A549 (cell line): Measurements from ENCODE around the gene LRSAM1.
A peak's percentile ranks its signal among the peaks of the same experiment; 100 is the strongest.

Source experiments
- EP300 ChIP-seq, 2 experiments: fragments of >200 bp; sonication (Bioruptor Twin); formaldehyde crosslinking; IDR thresholded peaks; 2 replicates in 1 of 2; 3 replicates in 1 of 2; pipeline ENCODE4 v1.6.1; 2016 to 2017
- GATA3 ChIP-seq: IDR thresholded peaks from 2 replicates; pipeline ENCODE4 v1.6.1; 2012; ENCODE audit warnings: borderline replicate concordance
- HOXB5 ChIP-seq: fragments of 250-450 bp; sonication (Bioruptor Pico); IDR thresholded peaks from 2 replicates; pipeline ENCODE4 v1.5.0; 2020; ENCODE audit warnings: mild to moderate bottlenecking, moderate library complexity
- MAX ChIP-seq: IDR thresholded peaks from 2 replicates; pipeline ENCODE4 v1.6.1; 2012
- POLR2A ChIP-seq: IDR thresholded peaks from 2 replicates; pipeline ENCODE4 v1.6.1; 2012; ENCODE audit warnings: mild to moderate bottlenecking, low read length
- RAD21 ChIP-seq, 2 experiments: fragments of >200 bp in 1 of 2; sonication (Bioruptor Twin) in 1 of 2; formaldehyde crosslinking in 1 of 2; IDR thresholded peaks in 1 of 2; conservative IDR thresholded peaks in 1 of 2; 2 replicates in 1 of 2; 3 replicates in 1 of 2; pipeline ENCODE4 v1.6.1; 2012 to 2018; ENCODE audit warnings: inconsistent platforms in 1 of 2
- REST ChIP-seq: fragments of 200-600 bp; sonication (generic); IDR thresholded peaks from 2 replicates; pipeline ENCODE4 v1.6.1; 2016; ENCODE audit warnings: antibody characterized with exemption, mild to moderate bottlenecking, moderate library complexity
- RNF2 ChIP-seq: fragments of 200-600 bp; sonication (generic); IDR thresholded peaks from 2 replicates; pipeline ENCODE4 v1.6.1; 2016; ENCODE audit warnings: low read depth, mild to moderate bottlenecking, antibody characterized with exemption, moderate library complexity, borderline replicate concordance
- TFCP2L1 ChIP-seq: fragments of 250-450 bp; sonication (Bioruptor Pico); IDR thresholded peaks from 2 replicates; pipeline ENCODE4 v1.5.0; 2021; ENCODE audit warnings: mild to moderate bottlenecking
- USF2 ChIP-seq: fragments of 450-650 bp; IDR thresholded peaks from 2 replicates; pipeline ENCODE4 v1.6.1; 2014; ENCODE audit warnings: antibody characterized with exemption
- ZSCAN20 ChIP-seq: fragments of 250-450 bp; sonication (Bioruptor Pico); IDR thresholded peaks from 2 replicates; pipeline ENCODE4 v1.8.0; 2022; ENCODE audit warnings: mild to moderate bottlenecking, moderate library complexity
- TF ChIP-seq, protein P1 (sequence below): fragments of >200 bp; sonication (Bioruptor Twin); formaldehyde crosslinking; IDR thresholded peaks from 3 replicates; pipeline ENCODE4 v1.5.1; 2016

DNA sequence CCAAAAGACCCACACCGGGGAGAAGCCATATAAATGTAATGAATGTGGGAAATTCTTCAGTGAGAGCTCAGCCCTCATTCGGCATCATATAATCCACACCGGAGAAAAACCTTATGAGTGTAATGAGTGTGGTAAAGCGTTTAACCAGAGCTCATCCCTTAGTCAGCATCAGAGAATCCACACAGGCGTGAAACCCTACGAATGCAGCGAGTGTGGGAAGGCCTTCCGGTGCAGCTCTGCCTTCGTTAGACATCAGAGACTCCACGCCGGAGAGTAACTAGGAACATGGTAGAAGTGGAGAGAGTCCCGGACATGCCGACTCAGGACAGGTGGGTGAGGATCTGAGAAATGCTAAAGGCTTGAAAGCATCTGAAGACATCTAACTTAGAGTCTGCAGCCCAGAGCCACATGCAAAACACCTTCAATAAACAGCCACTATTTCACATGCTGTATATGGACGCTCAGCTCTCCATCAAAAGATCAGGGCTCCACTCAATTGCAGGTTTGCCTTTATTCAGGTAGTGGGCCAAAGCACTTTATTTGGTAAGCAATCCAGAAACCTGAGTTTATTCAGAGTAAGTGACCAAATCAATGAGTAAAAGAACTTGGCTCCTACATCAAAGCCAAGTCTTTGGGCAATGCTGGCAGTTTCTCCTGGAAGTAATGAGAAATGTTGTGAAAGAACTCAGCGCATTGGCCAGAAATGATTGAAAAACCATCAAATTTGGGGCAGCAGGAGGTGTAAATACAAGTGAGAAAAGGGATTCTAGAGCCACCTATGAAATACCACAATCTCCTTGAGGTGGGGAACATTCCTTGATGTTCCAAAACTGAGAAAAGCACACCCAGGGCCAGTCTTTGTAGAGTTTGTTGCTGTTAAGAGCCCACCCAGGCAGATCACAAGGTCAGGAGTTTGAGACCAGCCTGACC, 6.1 kb upstream of the LRSAM1 start:
- peak; percentile 32; the same call in 1 of the 2 replicates for TF ChIP-seq GATA3
- TF ChIP-seq, protein P1, sequence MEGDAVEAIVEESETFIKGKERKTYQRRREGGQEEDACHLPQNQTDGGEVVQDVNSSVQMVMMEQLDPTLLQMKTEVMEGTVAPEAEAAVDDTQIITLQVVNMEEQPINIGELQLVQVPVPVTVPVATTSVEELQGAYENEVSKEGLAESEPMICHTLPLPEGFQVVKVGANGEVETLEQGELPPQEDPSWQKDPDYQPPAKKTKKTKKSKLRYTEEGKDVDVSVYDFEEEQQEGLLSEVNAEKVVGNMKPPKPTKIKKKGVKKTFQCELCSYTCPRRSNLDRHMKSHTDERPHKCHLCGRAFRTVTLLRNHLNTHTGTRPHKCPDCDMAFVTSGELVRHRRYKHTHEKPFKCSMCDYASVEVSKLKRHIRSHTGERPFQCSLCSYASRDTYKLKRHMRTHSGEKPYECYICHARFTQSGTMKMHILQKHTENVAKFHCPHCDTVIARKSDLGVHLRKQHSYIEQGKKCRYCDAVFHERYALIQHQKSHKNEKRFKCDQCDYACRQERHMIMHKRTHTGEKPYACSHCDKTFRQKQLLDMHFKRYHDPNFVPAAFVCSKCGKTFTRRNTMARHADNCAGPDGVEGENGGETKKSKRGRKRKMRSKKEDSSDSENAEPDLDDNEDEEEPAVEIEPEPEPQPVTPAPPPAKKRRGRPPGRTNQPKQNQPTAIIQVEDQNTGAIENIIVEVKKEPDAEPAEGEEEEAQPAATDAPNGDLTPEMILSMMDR, result no peak
- TF ChIP-seq ZSCAN20 (CRISPR knock-in tag), result no peak
- TF ChIP-seq RAD21 (conservative IDR thresholded peaks at IDR 0.05 in 1 of 2, IDR thresholded peaks at IDR 0.05 in 1 of 2), result no peak
- TF ChIP-seq RNF2, result no peak
- TF ChIP-seq MAX, result peak; percentile 56; the same call in 1 of the 2 replicates
- TF ChIP-seq HOXB5, result no peak
- TF ChIP-seq EP300 (IDR thresholded peaks at IDR 0.05), result no peak
- TF ChIP-seq REST, result no peak
- no peak for TF ChIP-seq POLR2A
- TF ChIP-seq TFCP2L1 (CRISPR knock-in tag), result peak; percentile 69; the same call in 1 of the 2 replicates
- no peak for TF ChIP-seq USF2
